Lower leg skin (tissue), 4 donors: ENCODE results near the gene ATG4B. TPM values are rescaled to one million over a fixed set of nuclear protein-coding genes. Genes with fewer than 3 reads are reported as not detected.
"Not testable (repeated sequence)": the region's sequence is repeated elsewhere in the genome, so short reads cannot be mapped to it uniquely, and the experiment has no call there.

Experiments
- DNase-seq, 2 donors: peaks; one replicate each; pipeline ENCODE4 v3.0.0-alpha.2; 2019; ENCODE audit warnings: low spot score in 2 of 2
- H3K4me3 ChIP-seq: fragments of 200-600 bp; sonication (generic); 2 replicates; pipeline ENCODE4 v1.5.1; 2017; ENCODE audit warnings: mild to moderate bottlenecking, low read depth; ENCODE audit not compliant: poor library complexity, severe bottlenecking
- POLR2A ChIP-seq, 2 donors: fragments of 450-650 bp; IDR thresholded peaks; one replicate each; pipeline ENCODE4 v1.6.1; 2016 to 2017; ENCODE audit warnings: antibody characterized with exemption in 2 of 2, mild to moderate bottlenecking in 1 of 2, moderate library complexity in 1 of 2
- WGBS, 2 donors: methylation state at CpG; one replicate each; pipeline ENCODE4 v1.1.5; 2018; 5-methylcytosine and 5-hydroxymethylcytosine counted together
- intact Hi-C: fragments of 100-400 bp; cut with DNase I; formaldehyde crosslinking; loops from one replicate; pipeline ENCODE4 v1.15.0; 2023; ENCODE audit warnings: low total_unique reads
- total RNA-seq, 4 donors: library from RNA; depleted of rRNA; stranded (reverse); fragments of >200 nt; gene quantifications; one replicate each; pipeline ENCODE4 v1.1.0, GENCODE V29; 2016
- TF ChIP-seq, protein P1 (sequence below), 3 donors: fragments of 450-650 bp; IDR thresholded peaks; one replicate each; pipeline ENCODE4 v1.5.1; 2016; ENCODE audit warnings: antibody characterized with exemption in 3 of 3, mild to moderate bottlenecking in 3 of 3, moderate library complexity in 2 of 3

Gene ATG4B
- 10 to 100 TPM; 48.4 to 86.2 (median 63.3) TPM for total RNA-seq

GRCh38 chr2:241637018-241637794 lies at the start of gene ATG4B, which contains the start of gene THAP4:
Gene ATG4B (plus strand): TSS chr2:241637693. CDS start chr2:241637715, 22 bp downstream.
Gene THAP4 (minus strand): TSS chr2:241637158. CDS start chr2:241637017, 141 bp downstream.
- 0% methylated on average over 3 to 21 of the region's 123 CpGs for WGBS, 2 donors

GRCh38 chr2:241589863-241590262 lies 47.6 kb upstream of the ATG4B start:
- intact Hi-C loops: not testable (repeated sequence)
- whole genome bisulfite sequencing, 2 donors: 88 to 98% methylated on average over 16 to 17 of the region's 17 CpGs

More at GRCh38 chr2:241637018-241637794, at the start of gene ATG4B, which contains the start of gene THAP4:
- intact Hi-C loops: no loop called here
- peak; percentile 68 to 95 for DNase-seq
- TF ChIP-seq POLR2A (IDR thresholded peaks at IDR 0.05): no peak
- TF ChIP-seq, protein P1, sequence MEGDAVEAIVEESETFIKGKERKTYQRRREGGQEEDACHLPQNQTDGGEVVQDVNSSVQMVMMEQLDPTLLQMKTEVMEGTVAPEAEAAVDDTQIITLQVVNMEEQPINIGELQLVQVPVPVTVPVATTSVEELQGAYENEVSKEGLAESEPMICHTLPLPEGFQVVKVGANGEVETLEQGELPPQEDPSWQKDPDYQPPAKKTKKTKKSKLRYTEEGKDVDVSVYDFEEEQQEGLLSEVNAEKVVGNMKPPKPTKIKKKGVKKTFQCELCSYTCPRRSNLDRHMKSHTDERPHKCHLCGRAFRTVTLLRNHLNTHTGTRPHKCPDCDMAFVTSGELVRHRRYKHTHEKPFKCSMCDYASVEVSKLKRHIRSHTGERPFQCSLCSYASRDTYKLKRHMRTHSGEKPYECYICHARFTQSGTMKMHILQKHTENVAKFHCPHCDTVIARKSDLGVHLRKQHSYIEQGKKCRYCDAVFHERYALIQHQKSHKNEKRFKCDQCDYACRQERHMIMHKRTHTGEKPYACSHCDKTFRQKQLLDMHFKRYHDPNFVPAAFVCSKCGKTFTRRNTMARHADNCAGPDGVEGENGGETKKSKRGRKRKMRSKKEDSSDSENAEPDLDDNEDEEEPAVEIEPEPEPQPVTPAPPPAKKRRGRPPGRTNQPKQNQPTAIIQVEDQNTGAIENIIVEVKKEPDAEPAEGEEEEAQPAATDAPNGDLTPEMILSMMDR (IDR thresholded peaks at IDR 0.05): peak in 1 of 3 donors; percentile 26
- H3K4me3 ChIP-seq: peak within 1 kb of the TSS; percentile 77

DNA sequence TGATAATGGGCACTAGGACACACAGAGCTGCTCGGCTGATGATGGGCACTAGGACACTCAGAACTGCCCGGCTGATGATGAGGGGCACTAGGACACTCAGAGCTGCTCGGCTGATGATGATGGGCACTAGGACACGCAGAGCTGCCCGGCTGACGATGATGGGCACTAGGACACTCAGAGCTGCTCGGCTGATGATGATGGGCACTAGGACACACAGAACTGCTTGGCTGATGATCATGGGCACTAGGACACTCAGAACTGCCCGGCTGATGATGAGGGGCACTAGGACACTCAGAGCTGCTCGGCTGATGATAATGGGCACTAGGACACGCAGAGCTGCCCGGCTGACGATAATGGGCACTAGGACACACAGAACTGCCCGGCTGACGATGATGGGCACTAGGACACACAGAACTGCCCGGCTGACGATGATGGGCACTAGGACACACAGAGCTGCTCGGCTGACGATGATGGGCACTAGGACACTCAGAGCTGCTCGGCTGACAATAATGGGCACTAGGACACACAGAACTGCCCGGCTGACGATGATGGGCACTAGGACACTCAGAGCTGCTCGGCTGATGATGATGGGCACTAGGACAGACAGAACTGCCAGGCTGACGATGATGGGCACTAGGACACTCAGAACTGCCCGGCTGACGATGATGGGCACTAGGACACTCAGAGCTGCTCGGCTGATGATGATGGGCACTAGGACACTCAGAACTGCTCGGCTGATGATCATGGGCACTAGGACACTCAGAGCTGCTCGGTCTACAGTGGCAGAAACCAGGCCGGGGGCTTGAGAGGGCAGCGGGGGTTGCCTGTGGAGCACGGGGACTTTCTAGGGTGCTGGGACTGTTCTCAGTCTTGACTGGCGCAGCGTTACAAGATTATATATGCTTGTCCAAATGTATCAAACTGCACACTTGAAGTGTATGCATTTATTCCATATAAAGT lies 46.7 kb upstream of the ATG4B start:
- 88 to 95% methylated on average over 33 of the region's 33 CpGs for WGBS, 2 donors
- H3K4me3 ChIP-seq, DNase-seq, intact Hi-C loops: not testable (repeated sequence)

More at GRCh38 chr2:241589863-241590262, 47.6 kb upstream of the ATG4B start:
- H3K4me3 ChIP-seq, DNase-seq: not testable (repeated sequence)

- no peak overlapping the region for H3K4me3 ChIP-seq
- TF ChIP-seq POLR2A (IDR thresholded peaks at IDR 0.05): no peak
- TF ChIP-seq, protein P1 (IDR thresholded peaks at IDR 0.05): no peak
- 93% methylated on average over 16 to 18 of the region's 18 CpGs for WGBS, 2 donors
- intact Hi-C loops: no loop called here
- DNase-seq: no peak
Observed at GRCh38 chr2:241592126-241592845, 45.2 kb upstream of the ATG4B start.

DNA sequence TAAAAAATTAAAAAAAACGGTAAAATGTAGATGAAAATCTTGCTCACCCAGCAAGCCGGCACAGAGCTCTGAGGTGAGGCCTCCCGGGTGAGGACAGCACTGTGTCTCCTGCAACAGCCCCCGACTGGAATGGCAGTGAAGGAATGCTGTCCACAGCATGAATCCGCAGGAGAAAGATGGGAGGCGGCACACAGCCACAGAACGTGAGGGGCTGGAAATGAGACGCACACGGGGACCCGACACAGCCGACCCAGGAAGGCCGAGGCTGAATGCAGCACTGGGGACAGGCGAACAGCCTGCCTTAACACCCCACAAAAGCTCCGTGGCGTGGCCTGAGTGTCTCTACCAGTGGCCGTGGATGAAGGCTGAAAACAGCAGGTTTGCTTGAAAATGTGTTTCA lies 44.2 kb upstream of the ATG4B start:
- intact Hi-C loops: no loop called here
- WGBS, 2 donors: 92 to 94% methylated on average over 16 of the region's 16 CpGs
- no peak for TF ChIP-seq POLR2A (IDR thresholded peaks at IDR 0.05)
- no peak for DNase-seq
- H3K4me3 ChIP-seq: no peak overlapping the region

DNA sequence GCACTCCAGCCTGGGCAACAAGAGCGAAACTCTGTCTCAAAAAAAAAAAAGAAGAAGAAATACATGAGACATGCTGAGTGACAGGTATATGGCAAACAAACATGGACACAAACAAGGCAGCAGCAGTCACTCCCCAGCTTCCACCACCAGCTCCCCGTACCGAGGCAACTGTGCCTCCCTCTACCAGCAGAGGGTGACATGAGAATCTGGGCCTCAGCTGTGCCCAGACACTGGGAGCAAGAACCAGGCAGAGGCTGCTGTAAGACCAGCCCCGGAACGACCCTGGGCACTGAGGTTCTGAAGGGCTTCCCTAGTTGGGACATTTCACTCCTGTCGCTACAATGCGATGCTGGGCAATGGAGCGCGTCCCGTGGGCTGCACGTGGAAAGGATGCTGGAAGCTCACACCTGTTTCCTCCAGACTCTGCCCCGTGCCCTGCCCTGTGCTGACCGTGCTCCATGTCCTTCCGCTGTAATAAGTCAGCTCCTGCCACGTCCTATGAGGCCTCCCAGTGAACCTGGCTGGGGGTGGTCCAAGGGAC lies 41.8 kb upstream of the ATG4B start:
- H3K4me3 ChIP-seq: no peak overlapping the region
- 88 to 92% methylated on average over 15 of the region's 15 CpGs for WGBS, 2 donors
- DNase-seq: no peak
- no peak for TF ChIP-seq POLR2A (IDR thresholded peaks at IDR 0.05)
- TF ChIP-seq, protein P1 (IDR thresholded peaks at IDR 0.05): no peak
- intact Hi-C loops: no loop called here
